Coronary artery (tissue), 2 donors: Measurements from ENCODE around the gene CHST11.
A peak's percentile ranks its signal among the peaks of the same experiment; 100 is the strongest.

Source experiments
- DNase-seq: peaks from one replicate; pipeline ENCODE4 v3.0.0-alpha.2; 2017; ENCODE audit warnings: low spot score
- H3K27ac ChIP-seq, 2 donors: fragments of 200-600 bp; sonication (generic); one replicate each; pipeline ENCODE4 v1.5.1; 2016 to 2019
- H3K4me3 ChIP-seq: fragments of 200-600 bp; sonication (generic); 2 replicates; pipeline ENCODE4 v1.5.1; 2016; ENCODE audit warnings: mild to moderate bottlenecking, moderate library complexity
- TF ChIP-seq, protein P1 (sequence below): fragments of 200-600 bp; sonication (generic); IDR thresholded peaks from one replicate; pipeline ENCODE4 v1.5.1; 2019; ENCODE audit warnings: antibody characterized with exemption

CHST11 gene

DNA sequence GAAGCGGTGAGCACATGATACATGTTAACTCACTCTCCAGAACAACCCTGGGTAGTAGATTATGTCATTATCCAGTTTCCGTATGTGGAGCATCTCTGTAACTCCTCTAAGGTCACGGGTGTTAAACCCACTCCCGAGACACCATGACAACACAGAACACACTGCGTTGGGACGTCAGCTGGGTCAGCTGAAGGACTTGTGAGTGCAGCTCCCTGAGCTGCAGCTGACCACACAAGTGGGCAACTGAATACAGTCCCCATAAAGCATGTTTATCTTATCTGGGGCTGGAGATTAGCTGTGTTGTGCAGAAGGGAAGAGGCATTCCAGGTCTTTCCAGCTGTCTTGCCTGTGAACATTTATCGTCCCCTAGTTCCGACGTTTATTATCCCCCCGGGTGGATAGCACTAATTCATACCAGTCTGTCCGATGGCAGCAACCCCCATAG, 211.5 kb downstream of the CHST11 start:
- no peak overlapping the region for H3K4me3 ChIP-seq
- H3K27ac ChIP-seq: peak overlapping the region in 1 of 2 donors; percentile 87
- no peak for DNase-seq

DNA sequence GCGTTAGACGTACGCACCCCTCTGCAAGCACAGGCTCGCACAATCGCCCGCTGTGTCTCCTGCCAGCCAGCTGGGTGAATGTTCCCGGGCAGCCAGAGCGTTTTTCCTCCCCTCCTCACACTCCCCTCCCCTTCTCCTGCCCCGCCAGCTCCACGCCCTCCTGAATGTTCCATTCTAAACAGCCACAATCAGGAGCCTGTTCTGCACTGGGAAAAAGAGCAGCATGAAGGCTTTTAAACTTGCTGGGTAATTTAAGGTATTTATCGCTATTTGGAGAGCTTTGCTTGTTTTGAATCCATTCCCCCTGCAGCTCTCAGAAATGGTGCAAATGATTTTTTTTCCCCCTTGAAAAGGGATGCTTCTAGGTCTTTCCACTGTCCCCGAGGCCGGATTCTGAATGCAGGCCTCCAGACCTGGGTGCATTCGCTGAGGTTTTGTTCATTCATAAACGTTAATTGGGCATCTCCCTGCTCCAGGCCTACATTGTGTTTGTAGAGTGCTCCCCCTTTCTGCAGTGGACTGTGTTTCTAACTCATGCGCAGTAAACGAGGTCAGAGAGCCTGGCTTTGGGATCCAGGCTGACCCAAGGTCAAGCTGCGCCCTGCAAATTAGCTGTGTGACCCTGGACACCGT, 212.5 kb downstream of the CHST11 start:
- Histone ChIP-seq H3K27ac (peak overlapping the region; percentile 34 to 87), H3K4me3 (peak overlapping the region; percentile 48)
- peak; percentile 85 for DNase-seq
- TF ChIP-seq, protein P1, sequence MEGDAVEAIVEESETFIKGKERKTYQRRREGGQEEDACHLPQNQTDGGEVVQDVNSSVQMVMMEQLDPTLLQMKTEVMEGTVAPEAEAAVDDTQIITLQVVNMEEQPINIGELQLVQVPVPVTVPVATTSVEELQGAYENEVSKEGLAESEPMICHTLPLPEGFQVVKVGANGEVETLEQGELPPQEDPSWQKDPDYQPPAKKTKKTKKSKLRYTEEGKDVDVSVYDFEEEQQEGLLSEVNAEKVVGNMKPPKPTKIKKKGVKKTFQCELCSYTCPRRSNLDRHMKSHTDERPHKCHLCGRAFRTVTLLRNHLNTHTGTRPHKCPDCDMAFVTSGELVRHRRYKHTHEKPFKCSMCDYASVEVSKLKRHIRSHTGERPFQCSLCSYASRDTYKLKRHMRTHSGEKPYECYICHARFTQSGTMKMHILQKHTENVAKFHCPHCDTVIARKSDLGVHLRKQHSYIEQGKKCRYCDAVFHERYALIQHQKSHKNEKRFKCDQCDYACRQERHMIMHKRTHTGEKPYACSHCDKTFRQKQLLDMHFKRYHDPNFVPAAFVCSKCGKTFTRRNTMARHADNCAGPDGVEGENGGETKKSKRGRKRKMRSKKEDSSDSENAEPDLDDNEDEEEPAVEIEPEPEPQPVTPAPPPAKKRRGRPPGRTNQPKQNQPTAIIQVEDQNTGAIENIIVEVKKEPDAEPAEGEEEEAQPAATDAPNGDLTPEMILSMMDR: no peak

More for the DNA sequence above, 211.5 kb downstream of the CHST11 start:
- TF ChIP-seq, protein P1: no peak

DNA sequence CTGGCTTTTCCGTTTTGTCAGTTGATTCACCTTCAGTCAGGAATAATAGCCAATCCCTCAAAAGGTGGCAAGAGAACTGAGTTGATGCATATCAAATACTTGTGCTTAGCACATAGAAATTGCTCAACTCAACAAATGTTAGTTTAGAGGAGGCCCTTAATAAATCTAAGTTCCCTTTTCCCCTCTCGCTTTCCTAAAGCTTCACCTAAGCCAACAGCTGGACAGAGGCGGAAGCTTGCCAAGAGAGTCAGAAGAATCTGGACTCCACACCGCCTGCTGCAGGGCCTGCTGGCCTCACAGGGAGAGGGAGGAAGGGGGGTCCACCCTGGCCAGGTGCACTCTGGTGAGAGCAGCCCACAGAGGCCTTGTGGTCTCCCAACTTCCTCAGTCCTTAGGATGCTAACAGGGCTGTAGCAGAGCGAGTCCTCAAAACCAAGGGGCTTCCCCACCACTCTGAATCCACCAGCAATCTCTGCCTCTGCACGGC, 213.1 kb downstream of the CHST11 start:
- H3K4me3 ChIP-seq: no peak overlapping the region
- TF ChIP-seq, protein P1: no peak
- DNase-seq: no peak
- peak overlapping the region; percentile 21 to 87 for H3K27ac ChIP-seq

DNA sequence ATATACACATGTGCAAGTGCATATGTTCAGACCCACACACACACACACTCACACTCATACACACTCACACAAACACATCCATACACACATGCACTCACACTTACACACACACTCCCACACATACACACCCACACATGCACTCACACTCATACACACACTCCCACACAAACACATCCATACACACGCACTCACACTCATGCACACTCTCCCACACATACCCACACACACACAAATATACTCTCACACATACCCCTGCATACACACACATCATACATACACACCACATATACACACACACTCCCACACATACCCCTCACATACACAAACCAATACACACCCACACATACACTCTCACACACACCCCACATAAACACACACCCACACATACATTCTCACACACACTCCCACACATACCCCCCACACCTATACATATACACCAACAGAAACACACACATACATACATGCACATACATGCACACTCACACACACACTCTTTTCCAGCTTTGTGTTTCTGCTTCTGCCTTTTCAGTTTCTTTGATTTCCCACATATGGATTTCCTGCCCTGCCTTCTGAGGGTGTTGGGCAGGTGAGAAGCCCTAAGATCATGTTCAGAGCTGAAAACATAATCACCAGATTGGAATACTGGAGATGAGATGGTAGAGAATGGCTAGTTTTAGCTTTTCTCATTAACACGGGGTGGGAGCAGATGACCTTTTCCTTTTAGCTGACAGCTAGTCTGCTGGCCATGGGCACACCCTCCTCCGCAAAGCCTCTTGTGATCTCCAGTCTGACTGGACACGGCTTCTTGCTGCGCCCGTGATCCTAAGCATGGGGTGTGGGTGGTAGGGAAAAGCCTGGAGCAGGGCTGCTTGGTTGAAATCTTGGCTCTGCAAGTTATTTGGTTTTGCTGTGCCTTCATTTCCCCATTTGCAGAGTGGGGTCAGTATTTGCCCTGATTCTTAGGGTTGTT, 214.0 kb downstream of the CHST11 start:
- H3K4me3 ChIP-seq: no peak overlapping the region
- TF ChIP-seq, protein P1: no peak
- DNase-seq: no peak

DNA sequence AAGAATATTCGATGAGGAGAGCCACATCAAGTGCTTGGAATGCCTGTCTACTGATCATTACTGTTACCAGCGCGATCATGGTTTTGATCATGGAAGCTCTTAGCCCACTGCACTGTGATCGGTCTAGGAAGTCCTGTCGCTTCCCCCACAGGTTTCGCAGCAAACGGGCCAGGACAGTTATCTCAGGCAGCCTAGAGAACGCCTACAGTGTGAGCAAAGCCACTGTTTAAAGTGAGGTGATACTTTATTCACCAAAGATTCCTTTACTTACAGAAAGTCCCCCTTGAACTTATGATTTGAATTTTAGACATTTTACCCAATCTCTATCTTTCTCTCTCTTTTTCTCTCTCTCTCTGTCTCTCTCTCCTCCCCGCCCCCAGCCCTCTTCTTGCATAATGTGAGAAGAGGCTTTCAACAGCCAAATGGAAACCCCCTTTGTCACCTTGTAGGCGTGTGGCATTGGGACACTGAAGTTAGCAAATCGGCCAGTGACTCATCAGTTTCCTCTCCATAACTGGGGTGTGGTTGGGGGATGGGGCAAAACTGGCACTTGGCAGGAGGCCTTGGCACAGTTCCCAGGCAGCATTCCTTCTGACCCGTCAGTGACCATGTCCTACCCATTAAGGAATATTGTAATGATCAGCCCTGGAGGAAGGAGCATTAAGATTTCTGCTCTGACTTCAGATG, 214.8 kb downstream of the CHST11 start:
- DNase-seq: peak; percentile 94
- TF ChIP-seq, protein P1: no peak
- peak overlapping the region; percentile 86 to 87 for H3K27ac ChIP-seq
- H3K4me3 ChIP-seq: peak overlapping the region; percentile 44

More for the DNA sequence above, 214.0 kb downstream of the CHST11 start:
- peak overlapping the region; percentile 86 to 87 for H3K27ac ChIP-seq

DNA sequence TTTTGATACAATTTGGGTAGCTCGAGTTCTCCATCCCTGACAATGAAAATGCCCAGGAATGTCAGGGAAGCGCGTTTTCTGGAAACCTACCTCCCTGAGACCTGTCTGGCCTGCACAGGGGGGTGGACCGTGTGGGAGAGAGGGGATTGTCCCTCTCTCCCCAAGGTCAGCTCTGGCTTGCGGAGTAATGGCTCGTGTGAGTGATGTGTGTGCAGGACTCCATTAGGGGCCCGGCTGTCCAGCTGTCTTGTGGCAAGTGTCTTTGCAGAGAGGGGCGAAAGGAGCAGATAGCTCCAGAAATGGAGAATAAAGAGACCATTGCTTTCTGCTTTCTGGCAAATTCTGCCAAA, 215.3 kb downstream of the CHST11 start:
- no peak for DNase-seq
- TF ChIP-seq, protein P1: no peak
- Histone ChIP-seq H3K27ac (peak overlapping the region; percentile 86 to 87), H3K4me3 (peak overlapping the region; percentile 44)
